Astrocyte of the hippocampus (primary cell): ENCODE results near the gene MLLT3.

Source experiments
- DNase-seq: peaks from one replicate; pipeline ENCODE4 v3.0.0; 2011; ENCODE audit warnings: low read depth, low spot score

MLLT3 gene

GRCh38 chr9:20349568-20349967 is 272.7 kb downstream of the MLLT3 start:
- no peak for DNase-seq

DNA sequence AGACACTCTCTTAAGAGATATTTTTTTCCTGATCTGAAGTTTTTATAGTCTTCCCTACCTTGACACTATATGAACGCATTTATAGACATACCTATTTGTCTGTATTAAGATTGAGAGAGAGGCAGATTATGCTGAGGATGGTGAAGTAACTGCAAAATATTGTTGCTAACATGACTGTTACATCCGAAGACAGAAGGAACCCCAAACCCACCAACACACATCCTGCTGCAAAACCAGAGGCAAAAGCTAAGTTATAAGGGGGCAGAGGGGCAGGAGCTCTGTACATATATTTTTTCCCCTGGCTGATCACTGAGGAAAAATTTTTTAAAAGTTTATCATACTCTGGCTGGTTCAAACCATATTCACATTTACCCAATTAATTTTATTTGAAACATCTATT is 279.0 kb downstream of the MLLT3 start:
- no peak for DNase-seq

DNA sequence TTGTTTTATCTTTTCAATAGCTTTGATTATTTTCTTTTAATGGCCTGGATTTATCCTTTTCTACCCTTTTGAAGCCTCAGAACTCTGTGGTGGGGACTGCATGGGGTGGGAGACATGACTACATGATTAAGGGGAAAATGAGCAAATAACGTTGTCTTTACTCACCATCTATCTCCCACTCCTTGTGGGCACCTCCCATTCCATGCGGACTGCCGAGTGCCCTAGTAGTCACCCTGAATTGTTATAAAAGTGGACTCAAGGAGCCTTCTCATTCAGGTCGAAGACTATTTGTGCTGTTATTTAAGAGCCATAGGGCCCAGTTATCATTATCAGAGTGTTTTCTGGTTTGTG is 281.8 kb downstream of the MLLT3 start:
- DNase-seq, result no peak

DNA sequence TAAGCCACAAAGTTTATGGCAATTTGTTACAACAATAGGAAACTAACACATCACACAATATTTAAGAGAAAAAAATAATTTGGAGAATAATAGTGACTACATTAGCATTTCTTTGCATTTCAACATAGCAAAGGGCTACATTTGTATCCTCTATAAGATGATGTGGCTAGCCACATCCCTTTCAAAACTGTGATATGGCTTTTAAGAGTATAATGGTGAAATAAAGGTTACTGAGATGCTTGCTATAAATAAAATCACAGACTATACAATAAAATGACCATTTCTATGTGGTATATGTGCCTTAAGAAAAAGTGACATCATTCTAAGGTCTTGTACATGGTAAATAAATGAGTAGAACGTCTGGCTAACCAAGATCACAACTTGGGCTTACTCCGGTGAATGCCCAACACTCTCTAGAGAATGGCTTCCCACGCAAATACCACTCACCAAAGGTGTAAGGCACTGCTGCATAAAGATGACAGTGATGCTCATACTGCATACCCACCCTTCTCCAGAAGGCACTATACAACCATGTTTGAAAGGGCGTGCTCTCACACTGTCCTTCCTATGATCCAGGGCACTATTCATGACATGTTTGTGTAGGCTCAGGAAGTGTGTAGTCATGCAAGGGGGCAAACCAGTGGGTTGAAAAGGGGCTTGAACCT is 286.5 kb downstream of the MLLT3 start:
- DNase-seq, result no peak

DNA sequence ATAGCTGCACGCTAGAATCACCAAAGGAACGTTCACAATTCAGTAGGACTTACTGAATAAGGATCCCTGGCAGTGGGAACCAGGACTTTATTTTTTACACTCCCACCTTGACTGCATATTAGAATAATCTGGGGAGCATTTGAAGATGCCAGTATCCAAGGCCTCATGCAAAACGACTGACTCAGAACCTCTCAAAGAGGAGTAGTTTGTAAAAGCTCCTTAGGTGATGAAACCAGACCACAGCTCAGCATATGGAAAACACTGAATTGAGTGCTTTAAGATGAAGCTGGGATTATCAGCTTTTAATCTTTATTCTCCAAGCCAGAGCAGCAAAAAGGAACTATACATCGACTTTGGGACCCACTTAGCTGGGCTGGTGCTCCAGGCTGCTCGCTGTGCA is 288.3 kb downstream of the MLLT3 start:
- DNase-seq, result no peak

- DNase-seq, result no peak
Measured at GRCh38 chr9:20331095-20331685, 291.1 kb downstream of the MLLT3 start.

DNA sequence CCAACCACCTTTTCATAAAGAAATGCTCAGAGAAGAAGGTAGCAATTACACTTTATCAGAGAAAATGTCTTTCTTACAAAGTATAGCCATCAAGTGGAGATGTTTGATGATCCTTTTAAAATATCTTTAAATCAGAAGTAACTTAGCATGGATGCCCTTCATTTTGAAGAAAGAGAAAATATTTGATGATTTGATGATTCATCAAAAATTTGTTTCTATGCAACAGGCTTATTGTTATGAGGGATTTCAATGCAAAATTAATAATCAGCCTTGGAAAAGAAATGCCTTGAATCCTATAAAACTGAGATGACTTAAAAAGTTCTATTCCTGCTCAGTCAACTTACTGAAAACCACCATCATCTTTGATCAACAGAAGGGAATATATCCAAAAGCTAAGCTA is 291.6 kb downstream of the MLLT3 start:
- no peak for DNase-seq

DNA sequence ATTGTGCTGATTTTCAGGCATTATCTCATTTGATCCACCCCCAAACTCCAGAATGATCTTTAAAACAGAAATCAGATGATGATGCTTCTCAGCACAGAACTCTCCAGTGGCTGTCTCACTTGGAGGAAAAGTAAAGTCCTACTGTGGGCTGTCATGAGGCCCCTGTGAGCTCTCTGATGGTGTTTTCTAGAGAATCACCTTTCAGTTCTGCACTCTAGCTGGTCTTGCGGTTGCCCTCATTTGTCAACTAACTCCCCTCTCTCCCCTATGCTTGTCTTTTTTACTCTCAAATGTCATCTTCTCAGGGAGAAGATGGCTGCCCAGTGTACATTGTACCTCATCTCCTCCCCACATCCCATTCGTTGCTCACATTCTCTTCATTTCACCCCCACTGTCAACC is 295.8 kb downstream of the MLLT3 start:
- no peak for DNase-seq

- DNase-seq, result peak; percentile 18
Measured at GRCh38 chr9:20325008-20325407, 297.3 kb downstream of the MLLT3 start.

- no peak for DNase-seq
Measured at GRCh38 chr9:20322212-20322611, 300.1 kb downstream of the MLLT3 start.

- no peak for DNase-seq
Measured at GRCh38 chr9:20321423-20322082, 300.7 kb downstream of the MLLT3 start.

DNA sequence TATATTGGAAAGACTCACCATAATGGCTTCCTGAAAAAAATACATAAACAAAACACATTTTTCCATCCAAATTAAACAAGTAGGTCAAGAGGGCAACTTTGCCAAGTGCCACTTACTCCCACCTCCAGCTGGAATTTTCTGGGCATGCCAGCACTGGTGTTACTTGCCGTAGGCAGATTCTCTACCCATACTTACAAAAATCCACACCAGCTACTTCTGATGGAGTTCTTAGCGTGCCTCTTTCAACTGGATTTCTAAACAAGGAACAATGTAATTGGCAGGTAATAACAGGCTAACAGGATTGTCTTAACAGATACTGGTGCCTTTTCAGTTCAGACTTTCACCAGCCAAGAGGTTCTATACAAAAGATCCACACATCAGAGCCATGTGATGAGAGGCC is 301.4 kb downstream of the MLLT3 start:
- DNase-seq, result no peak

DNA sequence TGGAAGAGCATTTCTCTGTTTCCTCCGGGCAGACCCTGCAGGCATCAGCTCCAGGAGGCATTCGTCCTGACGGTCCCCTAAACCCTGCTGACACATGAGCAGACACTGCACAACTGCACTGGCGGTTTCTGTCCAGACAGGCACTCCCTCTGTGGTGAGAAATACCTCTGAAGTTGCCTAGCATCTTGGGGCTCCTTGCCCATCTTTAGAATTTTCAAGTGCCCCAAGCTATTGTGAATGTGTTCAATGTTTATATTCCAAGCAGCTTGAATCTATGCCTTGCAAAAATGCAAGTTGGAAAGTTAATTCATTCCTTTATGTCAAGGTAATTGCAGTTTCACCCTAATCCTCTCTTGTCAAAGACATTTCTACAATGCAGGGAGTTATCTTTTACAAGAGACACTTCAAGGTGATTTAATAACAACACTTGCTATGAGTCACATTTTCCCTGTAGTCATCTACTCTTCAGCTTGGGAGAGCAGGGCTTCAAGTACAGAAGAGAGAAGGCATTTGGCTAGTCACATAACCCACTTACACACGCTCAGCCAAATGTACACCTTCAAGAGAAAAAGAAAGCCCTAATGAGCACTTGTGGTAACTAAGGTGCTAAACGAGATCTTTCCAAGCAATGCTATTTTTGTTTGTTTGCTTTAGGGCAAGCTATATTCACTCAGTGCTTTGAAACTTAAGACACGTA is 302.5 kb downstream of the MLLT3 start:
- DNase-seq, result peak; percentile 82

GRCh38 chr9:20319241-20319640 is 303.1 kb downstream of the MLLT3 start:
- no peak for DNase-seq

DNA sequence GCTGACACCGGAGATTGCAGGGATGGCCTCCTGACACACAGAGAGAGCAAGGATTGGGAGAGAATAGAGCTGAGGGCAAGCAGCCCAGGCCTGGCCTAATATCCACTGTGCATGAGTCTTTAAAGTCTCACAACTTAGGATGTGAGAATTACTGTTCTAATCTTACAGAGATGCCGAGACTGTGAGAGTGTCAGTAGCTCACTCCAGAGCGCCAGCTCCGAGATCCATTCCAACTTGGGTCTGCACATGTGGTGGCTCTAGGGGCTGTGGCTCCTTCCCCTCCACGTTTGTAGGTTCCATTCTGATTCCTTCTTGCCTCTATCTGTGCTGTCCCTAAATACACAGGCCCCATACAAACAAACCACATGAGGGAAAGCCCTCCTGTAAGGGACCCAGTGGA is 304.6 kb downstream of the MLLT3 start:
- no peak for DNase-seq

- no peak for DNase-seq
Measured at GRCh38 chr9:20316372-20316771, 305.9 kb downstream of the MLLT3 start.

DNA sequence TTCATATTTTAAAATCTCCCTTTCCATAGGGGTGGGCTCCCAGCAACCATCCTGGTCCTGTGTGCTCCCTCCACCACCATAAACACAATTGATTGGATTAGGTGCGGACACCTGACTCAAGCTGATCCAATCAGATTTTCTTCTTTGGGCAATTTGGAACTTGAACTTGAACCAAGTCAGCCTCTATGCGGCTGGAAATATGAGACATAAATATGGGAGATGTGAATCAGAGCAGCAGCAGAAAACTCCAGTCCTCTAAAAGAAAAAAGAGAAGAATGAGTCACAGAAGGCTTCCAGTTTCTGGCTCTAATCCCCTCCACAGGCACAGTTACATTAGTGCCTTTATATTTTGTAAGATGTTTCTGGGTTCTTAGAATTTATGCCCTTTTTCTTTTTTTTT is 306.6 kb downstream of the MLLT3 start:
- peak; percentile 62 for DNase-seq

- DNase-seq, result no peak
Measured at GRCh38 chr9:20314981-20315380, 307.3 kb downstream of the MLLT3 start.

DNA sequence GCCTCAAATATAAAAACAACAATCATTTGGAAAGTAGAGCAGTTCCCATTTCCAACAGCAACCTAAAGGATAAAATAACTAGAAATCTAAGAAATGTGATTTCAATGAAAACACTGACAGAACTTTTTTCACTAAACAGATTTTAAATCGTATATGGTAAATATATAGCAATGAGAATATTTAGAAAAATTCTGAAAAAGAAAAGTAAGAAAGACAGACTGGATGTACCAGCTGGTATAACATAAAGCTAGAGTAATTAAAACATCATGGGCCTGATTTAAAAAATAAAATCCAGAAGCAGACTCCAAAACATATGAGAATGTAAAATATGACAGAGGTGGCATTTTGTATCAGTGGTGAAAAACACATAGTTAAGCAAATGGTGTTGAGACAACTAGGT is 308.9 kb downstream of the MLLT3 start:
- DNase-seq, result no peak

DNA sequence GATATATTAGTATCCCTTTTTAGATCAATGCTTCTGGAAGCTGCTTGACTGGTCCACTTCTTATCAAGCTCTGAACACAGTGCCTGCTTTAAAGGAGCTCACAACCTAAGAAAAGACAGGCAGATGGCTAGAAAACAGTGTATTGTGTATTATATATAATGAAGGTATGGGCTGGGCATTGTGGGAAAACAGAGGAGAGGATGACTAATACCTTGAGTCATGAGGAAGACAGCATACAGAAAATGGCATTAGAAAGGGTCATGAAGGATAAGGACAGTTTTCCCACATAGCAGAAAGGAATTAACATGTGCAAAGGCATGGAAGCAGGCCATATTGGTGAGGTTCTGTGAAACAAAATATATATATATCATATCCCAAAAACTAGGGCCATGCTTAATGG is 309.6 kb downstream of the MLLT3 start:
- DNase-seq, result no peak

- no peak for DNase-seq
Measured at GRCh38 chr9:20310024-20310423, 312.3 kb downstream of the MLLT3 start.

GRCh38 chr9:20309124-20309523 is 313.2 kb downstream of the MLLT3 start:
- DNase-seq, result no peak

DNA sequence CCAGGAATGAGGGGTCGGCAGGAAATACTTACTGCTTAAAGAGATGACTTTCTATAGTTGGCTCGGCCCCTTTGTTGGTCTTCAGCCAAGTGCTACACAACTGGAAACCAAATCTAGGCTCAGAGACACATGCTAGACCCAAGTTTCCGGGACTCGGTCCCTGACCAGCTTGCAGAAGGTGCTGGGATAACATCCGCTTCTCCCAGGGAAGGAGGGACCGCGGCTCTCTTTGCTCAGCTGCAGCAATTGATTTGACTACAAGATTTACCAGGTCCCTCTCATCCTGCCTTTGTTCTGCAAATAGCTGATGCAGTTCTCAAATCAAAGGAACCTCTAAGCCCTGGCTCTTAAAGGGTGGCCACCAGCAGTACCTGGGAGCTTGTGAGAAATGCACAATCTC is 314.7 kb downstream of the MLLT3 start:
- no peak for DNase-seq
